GM12873 (cell line): ENCODE results near the gene KIAA1671.

Source experiments
- CTCF ChIP-seq: IDR thresholded peaks from 2 replicates; pipeline ENCODE4 v1.5.1; 2012; ENCODE audit warnings: low read depth, mild to moderate bottlenecking, moderate library complexity, low read length, control low read depth; ENCODE audit not compliant: insufficient read depth; ENCODE audit errors: missing control alignments

Gene KIAA1671

GRCh38 chr22:25048659-25049647 is 96.4 kb downstream of the KIAA1671 start:
- peak; percentile 95 for TF ChIP-seq CTCF

GRCh38 chr22:25049770-25050169 is 97.3 kb downstream of the KIAA1671 start:
- TF ChIP-seq CTCF: no peak

GRCh38 chr22:25050566-25050965 is 98.0 kb downstream of the KIAA1671 start:
- no peak for TF ChIP-seq CTCF

- TF ChIP-seq CTCF: peak; percentile 66
Measured at GRCh38 chr22:25051073-25051472, 98.6 kb downstream of the KIAA1671 start.

- no peak for TF ChIP-seq CTCF
Measured at GRCh38 chr22:25051983-25052710, 99.6 kb downstream of the KIAA1671 start.

GRCh38 chr22:25053153-25053805 is 100.8 kb downstream of the KIAA1671 start:
- TF ChIP-seq CTCF: no peak
